Osteocyte (in vitro differentiated cells): ENCODE results near the gene ULK2. TPM values are rescaled to one million over a fixed set of nuclear protein-coding genes. Genes with fewer than 3 reads are reported as not detected.

Experiments
- DNase-seq: peaks from one replicate; pipeline ENCODE4 v3.0.0; 2021; ENCODE audit warnings: mixed read lengths; ENCODE audit not compliant: unreplicated experiment; ENCODE audit errors: extremely low spot score
- H3K27ac Mint-ChIP-seq: one replicate; pipeline ENCODE4 v1.8.0; 2021; ENCODE audit warnings: mild to moderate bottlenecking, mixed read lengths; ENCODE audit not compliant: unreplicated experiment
- H3K27me3 Mint-ChIP-seq: one replicate; pipeline ENCODE4 v1.8.0; 2021; ENCODE audit warnings: mixed read lengths; ENCODE audit not compliant: unreplicated experiment
- H3K36me3 Mint-ChIP-seq: one replicate; pipeline ENCODE4 v1.8.0; 2021; ENCODE audit warnings: mixed read lengths; ENCODE audit not compliant: unreplicated experiment
- H3K4me1 Mint-ChIP-seq: one replicate; pipeline ENCODE4 v1.8.0; 2021; ENCODE audit warnings: mixed read lengths; ENCODE audit not compliant: unreplicated experiment
- H3K4me3 Mint-ChIP-seq: one replicate; pipeline ENCODE4 v1.8.0; 2021; ENCODE audit warnings: mild to moderate bottlenecking, moderate library complexity, mixed read lengths; ENCODE audit not compliant: unreplicated experiment
- H3K9me3 Mint-ChIP-seq: one replicate; pipeline ENCODE4 v1.8.0; 2021; ENCODE audit warnings: mixed read lengths; ENCODE audit not compliant: unreplicated experiment
- total RNA-seq: library from RNA; stranded (reverse); gene quantifications from 2 replicates; pipeline ENCODE4 v1.2.1, GENCODE V29; 2021
- TF ChIP-seq, protein P1 (sequence below): fragments of 200-600 bp; sonication (generic); IDR thresholded peaks from 2 replicates; pipeline ENCODE4 v1.5.0; 2021; ENCODE audit warnings: antibody characterized with exemption, mild to moderate bottlenecking, moderate library complexity

Gene ULK2
- total RNA-seq, 1 donor from 2014 or later = 33.3 TPM

DNA sequence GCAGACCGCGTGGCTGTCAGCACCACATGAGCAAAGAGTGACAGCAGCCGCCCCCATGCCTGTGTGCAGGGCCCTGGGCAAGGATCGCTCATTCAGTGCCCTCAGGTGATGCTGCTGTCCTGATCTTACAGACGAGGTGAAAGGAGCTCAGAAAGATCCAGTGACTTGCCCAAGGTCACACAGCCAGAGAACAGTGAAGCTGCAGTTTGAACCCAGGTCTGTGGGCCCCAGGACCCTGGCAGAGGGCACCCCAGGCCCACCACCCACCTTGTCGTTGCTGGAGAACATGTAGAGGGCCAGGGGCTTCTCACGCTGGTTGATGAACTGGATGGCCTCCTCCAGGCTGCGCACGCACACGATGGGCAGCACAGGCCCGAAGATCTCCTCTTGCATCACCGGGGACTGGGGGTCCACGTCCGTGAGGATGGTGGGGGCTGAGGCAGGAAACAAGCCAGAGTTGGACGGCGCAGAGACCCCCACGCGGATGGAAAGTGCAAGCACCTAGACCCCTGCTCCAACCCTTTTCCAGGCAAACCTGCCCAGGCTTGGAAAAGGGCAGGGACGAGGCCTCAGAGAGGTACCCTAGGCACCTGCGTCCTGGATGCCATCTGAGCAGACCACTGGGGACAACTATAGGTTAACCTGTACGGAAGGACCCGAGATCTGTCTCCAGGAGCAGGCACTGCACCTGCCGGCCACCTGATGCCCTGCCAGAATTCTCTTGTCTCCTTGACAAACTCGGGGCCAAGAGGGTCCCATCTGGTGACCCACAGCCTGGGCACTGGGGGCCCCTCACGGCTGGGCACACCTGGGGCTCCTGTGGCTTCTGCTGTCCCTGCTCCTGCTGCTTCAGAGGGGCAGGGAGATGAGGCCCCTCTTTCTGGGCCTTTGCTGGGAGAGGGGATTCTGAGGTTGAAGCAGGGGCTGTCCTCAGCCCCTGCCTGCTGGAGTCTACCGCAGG is 128.2 kb downstream of the ULK2 start:
- H3K27me3 Mint-ChIP-seq = no peaks in the 10 kb centered on the region
- no peaks in the 10 kb centered on the region for H3K36me3 Mint-ChIP-seq
- no peak overlapping the region for H3K4me3 Mint-ChIP-seq
- peaks cover 6% of the 10 kb centered on the region for H3K4me1 Mint-ChIP-seq
- TF ChIP-seq, protein P1, sequence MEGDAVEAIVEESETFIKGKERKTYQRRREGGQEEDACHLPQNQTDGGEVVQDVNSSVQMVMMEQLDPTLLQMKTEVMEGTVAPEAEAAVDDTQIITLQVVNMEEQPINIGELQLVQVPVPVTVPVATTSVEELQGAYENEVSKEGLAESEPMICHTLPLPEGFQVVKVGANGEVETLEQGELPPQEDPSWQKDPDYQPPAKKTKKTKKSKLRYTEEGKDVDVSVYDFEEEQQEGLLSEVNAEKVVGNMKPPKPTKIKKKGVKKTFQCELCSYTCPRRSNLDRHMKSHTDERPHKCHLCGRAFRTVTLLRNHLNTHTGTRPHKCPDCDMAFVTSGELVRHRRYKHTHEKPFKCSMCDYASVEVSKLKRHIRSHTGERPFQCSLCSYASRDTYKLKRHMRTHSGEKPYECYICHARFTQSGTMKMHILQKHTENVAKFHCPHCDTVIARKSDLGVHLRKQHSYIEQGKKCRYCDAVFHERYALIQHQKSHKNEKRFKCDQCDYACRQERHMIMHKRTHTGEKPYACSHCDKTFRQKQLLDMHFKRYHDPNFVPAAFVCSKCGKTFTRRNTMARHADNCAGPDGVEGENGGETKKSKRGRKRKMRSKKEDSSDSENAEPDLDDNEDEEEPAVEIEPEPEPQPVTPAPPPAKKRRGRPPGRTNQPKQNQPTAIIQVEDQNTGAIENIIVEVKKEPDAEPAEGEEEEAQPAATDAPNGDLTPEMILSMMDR = no peak
- H3K9me3 Mint-ChIP-seq = no peaks in the 10 kb centered on the region
- H3K27ac Mint-ChIP-seq = no peak overlapping the region
- no peak for DNase-seq

DNA sequence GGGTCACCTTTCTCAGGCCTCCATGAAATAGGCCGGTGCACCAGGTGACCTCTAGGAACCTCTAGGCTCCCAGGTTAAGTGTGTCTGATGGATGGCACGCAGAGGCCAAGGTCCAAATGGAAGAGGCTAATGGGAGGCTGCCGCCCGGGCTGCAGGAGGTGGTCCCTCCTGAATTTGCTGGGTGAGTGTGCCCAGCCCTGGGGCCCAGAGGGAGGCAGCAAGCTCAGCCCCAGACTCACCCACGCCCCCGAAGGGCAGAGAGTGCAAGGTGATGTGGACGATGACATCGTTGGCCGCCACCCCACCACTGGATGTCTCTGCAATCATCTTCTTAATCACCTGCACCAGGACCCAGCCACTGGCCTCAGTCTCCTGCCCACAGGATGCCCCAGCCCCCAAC is 129.0 kb downstream of the ULK2 start:
- Mint-ChIP-seq H3K9me3 (no peaks in the 10 kb centered on the region), H3K4me1 (peaks cover 4% of the 10 kb centered on the region), H3K27ac (no peak overlapping the region), H3K4me3 (no peak overlapping the region), H3K27me3 (no peaks in the 10 kb centered on the region), H3K36me3 (no peaks in the 10 kb centered on the region)
- no peak for DNase-seq
- TF ChIP-seq, protein P1 = no peak

DNA sequence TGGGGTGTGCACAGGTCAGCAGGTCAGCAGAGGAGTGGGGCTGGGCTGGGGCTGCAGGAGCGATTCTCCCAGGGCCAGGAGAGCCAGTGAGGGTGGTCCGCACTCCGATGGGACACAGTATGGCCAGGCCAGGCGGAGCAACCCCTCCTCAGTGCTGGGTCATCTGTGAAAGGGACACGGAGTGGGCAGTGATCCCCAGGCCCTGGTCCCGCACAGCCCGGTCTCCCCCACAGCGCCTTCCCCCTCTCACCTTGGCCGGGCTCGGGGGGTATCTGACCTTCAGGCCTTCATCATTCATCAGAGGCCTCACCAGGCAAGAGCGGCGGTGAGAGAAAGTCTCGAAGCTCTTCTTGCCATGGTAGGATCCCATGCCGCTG is 129.7 kb downstream of the ULK2 start:
- H3K36me3 Mint-ChIP-seq = no peaks in the 10 kb centered on the region
- H3K27me3 Mint-ChIP-seq = no peaks in the 10 kb centered on the region
- H3K4me3 Mint-ChIP-seq = no peak overlapping the region
- H3K27ac Mint-ChIP-seq = no peak overlapping the region
- no peak for DNase-seq
- H3K4me1 Mint-ChIP-seq = peaks cover 4% of the 10 kb centered on the region
- TF ChIP-seq, protein P1 = no peak
- no peaks in the 10 kb centered on the region for H3K9me3 Mint-ChIP-seq

DNA sequence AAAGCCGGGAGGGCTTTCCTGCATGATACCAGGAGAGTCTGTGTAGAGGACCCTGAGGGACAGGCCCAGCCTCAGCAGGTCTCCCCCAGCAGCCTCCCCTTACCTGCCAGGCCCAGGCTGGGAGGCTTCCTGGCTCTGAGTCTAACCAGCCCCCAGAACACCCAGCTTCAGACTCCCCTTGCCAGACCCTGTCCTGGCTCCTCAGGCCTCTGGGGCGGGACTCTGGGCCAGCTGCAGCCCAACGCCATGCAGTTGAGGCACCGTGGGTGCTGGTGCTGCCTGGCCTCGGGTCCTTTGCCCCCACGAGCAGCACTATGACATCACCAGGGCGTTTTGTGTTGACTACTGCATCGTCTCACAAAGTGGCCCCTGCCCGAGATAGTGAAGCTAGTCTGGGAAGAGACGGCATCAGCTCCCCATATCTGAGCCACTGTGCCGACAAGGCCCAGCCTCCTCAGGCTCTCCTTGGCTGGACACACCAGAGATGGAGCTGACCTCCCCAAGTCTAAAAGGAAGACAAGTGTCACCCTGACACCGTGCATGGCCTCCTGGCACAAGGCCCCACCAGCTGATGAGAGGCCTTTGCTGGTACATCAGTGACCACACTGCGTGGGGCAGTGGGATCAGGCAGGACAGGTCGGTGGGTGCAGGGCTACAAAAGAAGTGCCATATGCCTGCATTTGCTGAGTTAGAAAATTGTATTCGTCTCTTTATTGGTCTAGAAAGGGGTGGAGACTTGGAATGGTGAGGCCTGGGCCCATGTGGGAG is 130.2 kb downstream of the ULK2 start:
- Mint-ChIP-seq H3K4me1 (peaks cover 4% of the 10 kb centered on the region), H3K4me3 (no peak overlapping the region), H3K27me3 (peaks cover 2% of the 10 kb centered on the region), H3K36me3 (no peaks in the 10 kb centered on the region), H3K9me3 (no peaks in the 10 kb centered on the region), H3K27ac (no peak overlapping the region)
- no peak for DNase-seq
- TF ChIP-seq, protein P1 = no peak

DNA sequence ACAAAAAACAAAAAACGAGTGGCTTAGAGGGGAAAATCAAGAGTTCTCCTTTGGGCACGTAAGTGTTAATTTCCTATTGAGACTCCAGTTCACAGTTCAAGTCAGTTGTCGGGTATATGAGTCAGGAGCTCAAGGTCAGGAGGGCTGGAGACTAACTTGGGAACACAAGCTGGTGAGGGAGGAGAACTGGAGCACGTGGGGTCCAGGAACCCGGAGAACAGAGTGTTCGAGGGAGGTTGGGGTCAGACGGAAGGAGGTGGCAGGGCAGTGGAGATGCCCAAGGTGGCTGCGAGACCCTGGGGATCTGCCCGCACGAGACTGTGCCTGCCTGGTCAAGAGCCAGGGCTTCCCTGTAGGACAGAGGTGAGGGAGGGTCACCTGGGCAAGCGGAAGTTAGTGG is 131.7 kb downstream of the ULK2 start:
- no peak for DNase-seq
- no peak overlapping the region for H3K27ac Mint-ChIP-seq
- no peak overlapping the region for H3K4me3 Mint-ChIP-seq
- no peaks in the 10 kb centered on the region for H3K36me3 Mint-ChIP-seq
- H3K4me1 Mint-ChIP-seq = peaks cover 6% of the 10 kb centered on the region
- TF ChIP-seq, protein P1 = no peak
- H3K9me3 Mint-ChIP-seq = no peaks in the 10 kb centered on the region
- H3K27me3 Mint-ChIP-seq = peaks cover 2% of the 10 kb centered on the region
